Activated CD4-positive, alpha-beta T cell treated with anti-CD3 and anti-CD28 coated beads, Interleukin-2, amount 50 U/mL, for 16 hours (primary cell): ENCODE data around the gene THRSP.
"Not testable (repeated sequence)": the region's sequence is repeated elsewhere in the genome, so short reads cannot be mapped to it uniquely, and the experiment has no call there.

Experiments
- DNase-seq: peaks from one replicate; pipeline ENCODE4 v3.0.0-alpha.2; 2020

THRSP gene

DNA sequence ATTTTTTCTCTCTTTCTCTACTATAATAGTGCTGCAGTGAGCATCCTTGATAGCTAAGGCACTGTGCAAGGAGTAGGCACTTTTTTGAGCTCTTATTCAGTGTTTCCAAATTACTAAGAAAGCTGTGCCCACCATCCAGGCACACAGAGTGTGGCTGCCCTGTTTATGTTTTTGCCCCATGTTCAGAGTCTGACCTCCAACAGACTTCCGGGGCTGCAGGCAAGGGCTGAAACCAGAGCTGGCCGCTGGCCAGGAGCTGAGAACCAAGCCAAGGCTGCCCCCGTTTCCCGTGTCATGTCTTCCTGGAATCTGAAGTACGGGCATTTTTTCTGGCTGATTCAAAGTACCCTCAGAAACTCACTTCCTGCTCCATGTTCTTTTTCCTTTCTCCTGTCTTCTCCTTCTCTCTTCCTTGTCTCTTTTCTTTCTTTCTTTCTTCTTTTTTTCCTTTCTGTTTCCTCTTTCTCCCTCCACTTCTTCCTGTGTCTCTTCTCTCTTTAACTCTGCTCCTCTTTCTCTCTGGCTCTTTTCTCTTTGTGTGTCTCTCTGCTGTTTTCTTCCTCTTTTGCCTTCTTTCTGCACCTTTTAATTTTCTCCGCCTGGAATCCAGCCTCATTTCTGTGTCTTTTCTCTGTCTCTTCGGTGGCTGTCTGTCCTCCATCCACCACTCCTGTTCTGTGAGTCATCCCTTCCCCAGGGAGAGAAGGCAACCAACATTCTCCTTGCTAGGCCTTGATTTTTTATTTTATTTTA lies 23.6 kb upstream of the THRSP start:
- peak; percentile 28 for DNase-seq

DNA sequence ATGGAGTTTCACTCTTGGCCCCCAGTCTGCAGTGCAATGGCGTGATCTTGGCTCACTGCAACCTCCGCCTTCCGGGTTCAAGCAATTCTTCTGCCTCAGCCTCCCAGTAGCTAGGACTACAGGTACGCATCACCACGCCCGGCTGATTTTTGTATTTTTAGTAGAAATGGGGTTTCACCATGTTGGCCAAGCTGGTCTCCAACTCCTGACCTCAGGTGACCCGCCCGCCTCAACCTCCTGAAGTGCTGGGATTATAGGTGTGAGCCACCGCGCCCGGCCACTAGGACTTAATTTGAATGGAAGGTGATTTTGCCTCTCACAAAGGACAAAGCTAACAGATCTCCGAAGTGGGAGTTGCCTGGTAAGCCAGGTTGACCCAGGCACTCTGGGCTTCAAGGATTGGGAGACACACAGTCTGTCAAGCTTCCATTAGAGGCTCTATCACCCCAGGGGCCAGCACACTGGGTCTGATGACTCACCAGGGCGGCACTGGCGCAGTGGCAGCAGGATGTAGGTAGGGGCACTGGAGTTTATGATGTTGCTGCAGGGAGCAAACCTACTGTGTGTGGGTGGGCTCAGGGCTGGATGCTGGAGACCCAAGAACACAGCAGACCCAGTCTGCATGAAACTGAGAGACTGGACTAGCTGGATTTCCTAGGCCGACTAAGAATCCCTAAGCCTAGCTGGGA lies 22.8 kb upstream of the THRSP start:
- no peak for DNase-seq

DNA sequence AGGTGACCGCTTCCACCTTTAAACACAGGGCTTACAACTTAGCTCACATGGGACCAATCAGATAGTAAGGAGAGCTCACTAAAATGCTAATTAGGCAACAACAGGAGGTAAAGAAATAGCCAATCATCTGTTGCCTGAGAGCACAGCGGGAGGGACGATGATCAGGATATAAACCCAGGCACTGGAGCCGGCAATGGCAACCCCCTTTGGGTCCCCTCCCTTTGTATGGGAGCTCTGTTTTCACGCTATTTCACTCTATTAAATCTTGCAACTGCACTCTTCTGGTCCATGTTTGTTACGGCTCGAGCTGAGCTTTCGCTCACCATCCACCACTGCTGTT lies 22.3 kb upstream of the THRSP start:
- DNase-seq: not testable (repeated sequence)

DNA sequence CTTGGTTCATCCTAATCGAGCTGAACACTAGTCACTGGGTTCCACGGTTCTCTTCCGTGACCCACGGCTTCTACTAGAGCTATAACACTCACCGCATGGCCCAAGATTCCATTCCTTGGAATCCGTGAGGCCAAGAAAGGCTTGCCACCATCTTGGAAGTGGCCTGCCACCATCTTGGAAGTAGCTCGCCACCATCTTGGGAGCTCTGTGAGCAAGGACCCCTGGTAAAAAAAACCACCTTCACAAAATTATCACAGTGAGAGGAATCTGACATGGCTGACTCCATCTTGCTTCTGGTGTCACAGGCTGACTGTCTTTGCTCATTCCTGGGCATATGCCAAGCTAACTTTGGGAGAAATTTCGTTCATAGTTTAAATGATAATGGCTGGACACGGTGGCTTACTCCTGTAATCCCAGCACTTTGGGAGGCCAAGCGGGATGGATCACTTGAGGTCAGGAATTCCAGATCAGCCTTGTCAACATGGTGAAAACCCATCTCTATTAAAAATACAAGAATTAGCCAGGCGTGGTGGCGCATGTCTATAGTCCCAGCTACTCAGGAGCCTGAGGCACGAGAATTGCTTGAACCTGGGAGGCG lies 21.7 kb upstream of the THRSP start:
- no peak for DNase-seq

DNA sequence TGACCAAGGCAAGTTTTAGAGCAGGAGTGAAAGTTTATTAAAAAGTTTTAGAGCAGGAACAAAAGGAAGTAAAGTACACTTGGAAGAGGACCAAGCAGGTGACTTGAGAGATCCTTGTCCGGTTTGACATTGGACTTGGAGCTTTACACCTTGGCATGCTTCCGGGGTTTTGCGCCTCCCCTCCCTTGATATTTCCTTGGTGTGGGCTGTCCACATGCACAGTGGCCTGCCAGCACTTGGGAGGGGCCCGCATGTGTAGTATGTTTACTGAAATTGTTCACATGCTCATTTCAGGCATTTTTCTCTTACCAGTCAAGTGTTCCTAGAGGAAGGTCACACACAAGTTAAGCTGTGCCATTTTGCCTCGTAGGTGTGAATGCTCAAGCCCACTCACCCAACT lies 19.0 kb upstream of the THRSP start:
- no peak for DNase-seq

DNA sequence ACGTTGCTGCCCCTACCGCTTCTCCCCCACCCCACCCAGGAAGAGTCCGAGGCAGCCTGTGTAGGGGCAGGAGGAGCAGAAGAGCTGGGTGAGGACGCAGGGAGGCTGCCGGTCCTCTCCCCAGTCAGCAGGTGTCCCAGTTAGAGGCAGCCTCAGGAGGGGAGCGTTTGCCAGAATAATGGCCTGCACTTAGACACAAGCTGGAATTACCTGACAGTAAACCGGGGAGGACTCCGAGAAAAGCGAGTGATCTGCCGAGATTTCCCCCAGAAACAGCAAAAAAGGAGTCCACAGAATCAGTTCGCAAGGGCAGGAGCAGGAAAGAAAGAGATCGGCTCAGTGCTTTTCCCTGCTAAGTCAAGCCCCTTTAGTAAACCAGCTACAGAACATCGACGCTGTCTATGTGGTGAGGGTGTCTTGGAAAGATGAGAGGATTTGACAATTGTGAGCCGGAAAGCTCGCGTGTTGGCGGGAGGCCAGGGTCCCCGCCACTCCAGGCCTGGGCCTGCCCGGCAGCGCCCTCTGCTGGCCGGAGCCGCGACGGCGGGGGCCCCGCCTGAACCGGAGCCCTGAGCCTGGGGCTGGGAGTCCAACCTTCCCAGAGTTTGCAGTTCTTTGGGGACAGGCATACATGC lies 17.7 kb upstream of the THRSP start:
- DNase-seq: peak; percentile 73

DNA sequence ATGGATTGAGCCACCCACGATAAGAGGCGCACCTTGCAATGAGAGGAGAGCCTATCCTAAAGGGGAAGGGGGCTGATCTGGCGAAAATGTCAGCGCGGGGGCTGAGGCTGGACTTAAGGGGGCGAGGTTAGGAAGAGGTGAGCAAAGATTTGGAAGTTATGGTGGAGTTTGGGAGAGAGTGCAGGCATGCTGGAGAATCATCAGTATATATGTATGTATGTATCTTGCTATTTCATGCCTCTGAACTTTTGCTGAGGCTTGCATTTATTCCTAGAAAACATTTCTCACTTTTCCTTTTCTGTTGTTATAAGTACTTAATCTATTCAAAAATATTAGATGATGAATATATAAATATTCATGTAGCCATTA lies 17.2 kb upstream of the THRSP start:
- DNase-seq: no peak

DNA sequence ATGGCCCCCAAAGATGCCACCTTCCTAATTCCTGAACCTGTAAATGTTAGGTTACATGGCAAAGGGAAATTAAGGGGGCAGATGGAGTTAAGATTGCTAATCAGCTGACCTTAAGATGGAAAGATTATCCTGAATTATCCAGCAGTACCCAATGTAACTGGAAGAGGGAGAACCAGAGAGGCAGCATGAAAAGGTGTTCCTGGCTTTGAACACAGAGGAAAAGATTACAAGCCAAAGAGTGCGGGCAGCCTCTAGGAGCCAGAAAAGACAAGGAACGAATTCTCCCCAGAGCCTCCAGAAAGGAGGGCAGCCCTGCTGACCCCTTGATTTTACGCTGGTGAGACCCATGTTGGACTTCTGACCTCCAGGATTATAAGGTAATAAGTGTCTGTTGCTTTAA lies 15.1 kb upstream of the THRSP start:
- no peak for DNase-seq

DNA sequence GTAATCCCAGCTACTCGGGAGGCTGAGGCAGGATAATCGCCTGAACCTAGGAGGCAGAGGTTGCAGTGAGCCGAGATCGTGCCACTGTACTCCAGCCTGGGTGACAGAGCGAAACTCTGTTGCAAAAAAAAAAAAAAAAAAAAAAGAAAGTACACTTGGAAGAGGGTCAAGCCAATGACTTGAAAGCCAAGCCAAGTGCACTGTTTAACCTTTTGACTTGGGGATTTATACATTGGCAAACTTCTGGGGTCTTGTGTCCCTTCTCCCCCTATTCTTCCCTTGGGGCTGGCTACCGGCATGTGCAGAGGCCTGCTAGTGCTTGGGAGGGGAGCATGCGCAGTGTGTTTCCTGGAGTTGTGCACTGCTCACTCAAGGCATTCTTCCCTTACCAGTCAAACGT lies 14.3 kb upstream of the THRSP start:
- DNase-seq: no peak

DNA sequence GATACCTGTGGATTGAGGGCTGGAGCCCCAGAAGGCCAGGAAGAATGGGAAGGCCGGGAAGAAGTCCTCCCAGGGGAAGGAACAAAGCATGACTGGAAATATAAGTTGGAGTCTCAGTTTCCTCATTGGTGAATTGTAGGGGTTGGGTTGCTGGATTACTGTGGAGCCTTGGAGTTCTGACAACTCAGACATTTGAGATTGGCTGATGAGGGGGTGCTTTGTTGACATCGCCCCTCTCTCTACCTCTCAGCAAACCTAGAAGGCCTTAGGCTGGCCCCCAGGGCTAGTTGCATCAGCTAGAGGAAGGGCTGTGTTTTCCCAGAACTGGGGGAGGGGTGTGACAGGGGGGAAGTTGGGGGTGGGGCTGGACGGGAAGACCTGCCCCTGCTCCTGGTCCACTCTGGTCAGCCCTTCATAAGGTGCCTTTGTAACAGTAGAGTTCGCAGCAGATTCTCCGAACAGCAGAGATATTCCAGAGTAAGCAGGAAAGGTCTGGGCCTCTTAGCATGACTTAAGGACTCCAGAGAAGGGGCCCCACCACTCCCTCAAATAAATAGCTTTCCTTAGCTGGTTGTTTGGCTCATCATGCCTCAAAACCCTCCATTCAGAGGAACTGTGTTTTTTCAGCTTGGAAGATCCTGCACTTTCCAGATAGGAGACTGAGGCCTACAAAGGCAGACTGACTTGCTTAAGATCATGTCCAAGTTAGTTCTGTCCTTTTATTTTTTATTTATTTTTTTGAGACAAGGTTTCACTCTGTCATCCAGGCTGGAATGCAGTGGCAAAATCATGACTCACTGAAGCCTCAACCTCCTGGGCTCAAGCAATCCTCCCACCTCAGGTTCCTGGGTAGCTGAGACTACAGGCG lies 12.5 kb upstream of the THRSP start:
- DNase-seq: no peak

DNA sequence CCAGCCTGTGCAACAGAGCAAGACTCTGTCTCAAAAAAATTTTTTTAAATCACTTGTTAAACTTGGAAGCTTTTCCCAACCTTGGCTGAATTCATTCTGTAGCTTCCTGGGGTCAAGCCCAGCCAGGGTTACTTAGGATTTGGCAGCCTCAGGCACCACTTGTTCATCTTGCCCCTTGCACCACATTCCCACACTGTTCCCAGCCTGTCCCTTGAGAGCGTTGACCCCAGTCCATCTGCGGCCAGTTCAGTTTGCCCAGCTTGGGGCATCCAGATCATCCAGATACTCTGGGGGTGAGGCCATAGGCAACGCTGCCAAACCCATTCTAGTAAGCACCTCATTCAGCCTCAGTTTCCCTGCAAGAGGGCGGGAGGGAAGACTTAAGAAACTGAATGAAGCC lies 8.7 kb upstream of the THRSP start:
- DNase-seq: no peak

DNA sequence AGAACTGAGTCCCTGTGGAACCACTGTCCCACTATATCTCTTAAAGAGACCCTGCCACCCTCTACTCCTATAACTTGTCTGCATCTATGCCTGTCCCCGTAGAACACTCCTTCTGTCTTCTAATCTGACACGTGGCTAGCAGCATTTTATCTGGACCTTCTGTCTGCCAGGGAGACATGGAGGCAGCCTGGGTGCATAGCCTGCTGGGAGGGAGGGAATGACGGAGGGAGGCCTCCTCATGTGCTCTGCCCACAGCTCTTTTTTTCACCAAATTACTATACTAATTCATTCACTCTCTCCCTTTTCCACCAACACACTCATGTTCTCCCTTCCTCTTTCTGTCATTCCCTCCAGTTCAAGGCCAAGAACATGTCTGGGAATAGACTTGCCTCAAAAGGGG lies 7.6 kb upstream of the THRSP start:
- DNase-seq: no peak

DNA sequence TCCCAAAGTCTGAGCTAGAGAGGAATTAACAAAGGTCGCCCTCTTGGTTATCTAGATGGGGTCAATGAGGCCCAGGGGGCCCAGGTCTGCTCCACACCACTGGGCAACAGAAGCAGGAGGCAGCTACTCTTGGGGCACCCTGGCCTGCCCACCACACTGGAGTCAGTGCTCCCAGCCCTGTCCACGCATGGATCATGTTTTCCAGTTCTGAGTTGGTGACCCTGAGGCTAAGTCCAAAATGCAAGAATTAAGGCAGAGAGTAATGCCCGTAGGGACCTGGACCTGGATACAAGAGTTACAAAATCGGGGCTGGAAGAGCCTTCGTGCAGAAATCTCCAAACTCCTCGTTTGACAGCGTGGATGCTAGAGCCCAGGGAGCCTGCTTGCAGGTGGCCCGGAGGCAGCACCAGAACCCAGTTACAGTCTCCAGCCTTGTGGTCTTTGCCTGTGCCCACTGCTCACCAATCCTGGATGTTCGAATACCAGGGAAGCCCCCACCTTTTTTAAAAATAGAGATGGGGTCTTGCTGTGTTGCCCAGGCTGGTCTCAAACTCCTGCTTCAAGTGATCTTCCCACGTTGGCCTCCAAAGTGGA lies 6.1 kb upstream of the THRSP start:
- DNase-seq: no peak

DNA sequence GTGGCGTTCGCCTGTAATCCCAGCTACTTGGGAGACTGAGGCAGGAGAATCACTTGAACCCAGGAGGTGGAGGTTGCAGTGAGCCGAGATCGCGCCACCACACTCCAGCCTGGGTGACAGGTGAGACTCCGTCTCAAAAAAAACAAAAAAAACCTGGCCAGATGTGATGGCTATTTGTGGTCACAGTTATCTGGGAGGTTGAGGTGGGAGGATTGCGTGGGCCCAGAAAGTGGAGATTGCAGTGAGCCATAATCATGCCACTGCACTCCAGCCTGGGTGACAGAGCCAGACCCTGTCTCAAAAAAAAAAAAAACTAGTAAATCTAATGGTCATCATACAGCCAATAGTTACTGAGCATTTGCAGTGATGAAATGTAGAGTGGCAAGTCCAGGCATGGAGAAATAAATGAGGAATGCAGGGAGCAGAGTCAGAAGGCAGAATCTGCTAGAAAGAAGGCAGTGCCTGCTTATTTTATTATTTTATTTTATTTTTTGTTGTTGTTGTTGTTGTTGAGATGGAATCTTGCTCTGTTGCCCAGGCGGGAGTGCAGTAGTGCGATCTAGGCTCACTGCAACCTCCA lies 3.8 kb upstream of the THRSP start:
- DNase-seq: not testable (repeated sequence)

DNA sequence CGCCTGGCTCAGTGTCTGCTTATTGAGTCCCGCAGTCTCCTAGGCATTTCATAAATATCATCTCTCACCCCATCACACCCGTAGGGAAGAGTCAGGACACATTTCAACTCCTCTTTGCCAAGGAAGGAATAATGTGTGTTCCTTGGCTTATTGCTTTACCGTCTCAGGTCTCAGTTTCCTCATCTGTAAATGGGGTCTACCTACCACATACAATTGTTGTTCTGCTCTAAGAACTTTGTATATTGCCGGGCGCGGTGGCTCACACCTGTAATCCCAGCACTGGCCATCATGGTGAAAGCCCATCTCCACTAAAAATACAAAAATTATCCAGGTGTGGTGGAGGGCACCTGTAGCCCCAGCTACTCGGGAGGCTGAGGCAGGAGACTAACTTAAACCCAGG lies 3.1 kb upstream of the THRSP start:
- no peak for DNase-seq

DNA sequence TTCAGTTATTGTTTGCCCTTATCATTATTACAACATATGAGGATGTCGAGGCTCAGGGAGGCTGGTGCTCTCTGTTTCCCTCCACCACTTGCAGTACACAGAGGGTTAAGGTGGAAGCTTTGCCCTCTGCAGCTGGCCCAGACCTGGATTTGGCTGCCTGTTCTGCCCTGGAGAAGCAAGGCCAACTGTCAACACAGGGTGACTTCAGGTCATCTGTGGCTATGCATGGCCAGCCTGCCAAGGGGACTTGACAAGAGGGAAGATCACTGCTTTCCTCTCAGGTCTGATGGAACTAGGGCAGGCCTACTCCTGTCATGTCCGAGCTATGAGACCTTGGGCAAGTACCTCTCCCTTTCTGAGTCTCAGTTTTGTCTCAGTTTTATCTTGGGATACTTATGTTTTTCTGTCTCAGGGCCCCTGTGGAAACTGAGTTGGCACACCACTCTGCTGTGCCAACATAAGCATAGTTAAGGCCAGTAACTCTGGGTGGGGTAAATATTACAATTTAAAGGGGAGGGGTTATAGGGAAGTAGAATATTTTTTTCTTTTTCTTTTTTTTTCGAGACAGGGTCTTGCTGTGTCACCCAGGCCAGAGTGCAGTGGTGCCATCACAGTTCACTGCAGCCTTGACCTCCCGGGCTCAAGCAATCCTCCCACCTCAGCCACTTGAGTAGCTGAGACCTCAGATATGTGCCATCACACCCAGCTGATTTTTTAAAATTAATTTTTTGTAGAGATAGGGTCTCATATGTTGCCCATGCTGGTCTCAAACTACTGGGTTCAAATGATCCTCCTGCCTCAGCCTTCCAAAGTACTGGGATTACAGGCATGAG lies 2.4 kb upstream of the THRSP start:
- no peak for DNase-seq

DNA sequence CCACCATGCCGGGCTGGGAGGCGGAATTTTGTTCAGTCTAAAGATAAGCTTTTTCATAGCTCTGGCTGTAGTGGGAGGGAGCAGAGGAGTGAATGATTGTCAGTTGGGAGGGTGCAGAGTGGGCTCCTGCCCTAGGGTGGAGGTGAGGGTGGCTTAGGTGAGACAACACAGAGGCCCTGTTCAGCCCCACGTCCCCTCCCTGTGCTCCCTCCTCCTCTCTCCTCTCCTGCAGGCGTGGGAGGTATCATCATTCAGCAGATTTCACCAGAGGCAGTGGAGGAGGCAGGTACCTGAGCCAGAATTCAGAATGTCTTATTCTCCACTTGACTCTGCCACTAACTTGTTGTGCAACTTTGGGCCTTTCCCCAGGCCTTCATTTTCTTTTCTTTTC lies 1.7 kb upstream of the THRSP start:
- no peak for DNase-seq

DNA sequence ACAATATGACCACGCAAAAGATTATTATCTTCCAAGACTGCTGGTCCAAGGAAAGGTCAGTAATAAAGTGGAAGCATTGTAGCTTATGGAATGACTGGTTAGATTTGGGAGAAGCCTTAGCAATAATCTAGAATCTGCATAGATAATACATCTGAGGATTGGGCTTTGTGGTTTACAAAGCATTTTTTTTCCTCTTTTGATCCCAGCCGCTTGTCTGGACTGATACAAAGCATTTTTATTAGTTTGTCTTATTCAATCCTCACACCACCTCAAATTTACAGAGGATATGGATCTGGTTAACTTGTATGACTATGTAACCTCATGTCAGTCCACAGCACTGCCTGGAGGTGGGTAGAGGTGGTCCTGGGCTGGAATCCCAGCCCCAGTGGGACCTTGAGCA lies 990 bp upstream of the THRSP start:
- DNase-seq: no peak

DNA sequence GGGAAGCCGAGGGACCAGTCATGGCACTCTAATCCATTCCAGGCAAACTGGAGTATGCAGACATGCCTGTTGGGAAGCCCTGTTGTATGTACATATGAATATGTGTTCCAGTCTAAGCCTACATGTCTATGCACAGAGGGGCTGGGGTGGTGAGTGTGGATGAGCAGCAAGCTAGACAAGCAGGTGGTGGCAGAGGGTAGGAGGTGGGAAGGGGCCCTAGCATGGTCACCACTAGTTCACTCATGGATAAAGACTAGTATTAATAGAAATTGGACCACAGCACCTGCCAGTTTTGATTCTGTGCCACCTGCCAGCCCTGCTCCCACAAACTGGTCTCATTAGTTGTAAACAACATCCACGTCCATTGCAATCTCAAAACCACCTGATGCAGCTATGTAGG lies 1.5 kb downstream of the THRSP start:
- DNase-seq: no peak

DNA sequence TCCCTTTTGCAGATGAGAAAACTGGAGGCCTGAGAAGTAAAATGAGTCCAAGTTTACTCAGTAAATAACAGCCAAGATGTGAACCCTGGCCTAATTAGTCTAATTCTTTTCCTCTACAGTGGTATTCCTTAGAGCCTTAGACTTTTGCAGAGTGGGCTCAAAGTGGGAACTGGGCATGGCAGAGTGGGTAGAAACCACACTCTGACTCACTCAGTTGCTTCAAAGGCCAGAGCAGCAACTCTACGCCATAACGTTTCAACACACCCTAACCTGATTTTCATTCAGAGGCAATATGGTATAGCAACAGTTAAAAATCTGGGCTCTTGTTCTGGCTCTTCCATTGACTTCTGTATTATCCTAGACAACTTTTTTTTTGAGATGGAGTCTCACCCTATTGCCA lies 2.8 kb downstream of the THRSP start:
- no peak for DNase-seq

DNA sequence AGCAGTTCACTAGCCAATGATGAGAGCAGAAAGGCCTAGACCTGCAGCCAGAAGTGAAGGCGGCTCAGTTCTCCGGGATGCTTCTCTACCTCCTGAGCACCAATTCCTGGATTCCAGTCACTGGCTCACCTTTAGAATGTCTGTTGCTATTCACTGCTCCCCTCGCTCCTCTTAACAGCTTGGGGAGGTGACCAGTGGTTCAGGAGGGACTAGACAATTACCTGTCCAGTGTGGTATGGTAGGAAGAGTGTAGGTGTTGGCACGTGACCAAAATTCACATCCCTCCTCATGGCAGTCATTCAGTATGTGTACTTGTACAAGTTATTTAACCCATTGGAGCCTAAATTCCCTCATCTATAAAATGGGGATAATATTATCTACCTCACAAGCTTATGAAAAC lies 4.0 kb downstream of the THRSP start:
- DNase-seq: no peak
